Measurements from ENCODE around the gene RIC8A. TPM values are rescaled to one million over a fixed set of nuclear protein-coding genes. Genes with fewer than 3 reads are reported as not detected.

RIC8A gene
- total and polyA plus RNA-seq, 9 of the 15 experiments (the other 6 are each of a cell fraction or from before 2014, with no cell fraction given) = 10.7 to 108 (median 72.1) TPM

GRCh38 chr11:208181-208916, 841 bp downstream of the RIC8A start (continued):
- TF ChIP-seq RBM34 (IDR thresholded peaks at IDR 0.05; ENCODE audit: borderline replicate concordance, insufficient read depth, low read length) = no peak
- TF ChIP-seq POLR3A (IDR thresholded peaks at IDR 0.05; ENCODE audit: borderline replicate concordance, extremely low read depth, insufficient read depth, insufficient read length) = no peak
- no peak for TF ChIP-seq MCM5 (IDR thresholded peaks at IDR 0.05; ENCODE audit: low read depth)
- peak; percentile 78 for TF ChIP-seq ZBTB7A (IDR thresholded peaks at IDR 0.05; ENCODE audit: borderline replicate concordance, control insufficient read depth, low read depth, low read length)
- no peak for TF ChIP-seq NR2C2 (CRISPR knock-in tag; IDR thresholded peaks at IDR 0.05)
- TF ChIP-seq NR2C2 (tag; IDR thresholded peaks at IDR 0.05) = peak; percentile 74; the same call in 1 of the 2 replicates
- TF ChIP-seq STAT5B (CRISPR knock-in tag; IDR thresholded peaks at IDR 0.05) = no peak
- no peak for TF ChIP-seq MTA2 (IDR thresholded peaks at IDR 0.05; ENCODE audit: low read depth)
- peak; percentile 84; the same call in 1 of the 2 replicates for TF ChIP-seq POLR2AphosphoS2 (IDR thresholded peaks at IDR 0.05; ENCODE audit: low read length)
- no peak for TF ChIP-seq PCBP1 (IDR thresholded peaks at IDR 0.05; ENCODE audit: low read depth, low read length, poor library complexity, severe bottlenecking)
- no peak for TF ChIP-seq HOMEZ (CRISPR knock-in tag; IDR thresholded peaks at IDR 0.05)
- TF ChIP-seq PYGO2 (tag; IDR thresholded peaks at IDR 0.05) = no peak
- TF ChIP-seq SOX6 (IDR thresholded peaks at IDR 0.05) = peak; percentile 78
- no peak for TF ChIP-seq FOS (IDR thresholded peaks at IDR 0.05; ENCODE audit: extremely low read depth, insufficient read length)
- TF ChIP-seq ZBTB9 (CRISPR knock-in tag; IDR thresholded peaks at IDR 0.05) = 0 out of 2 replicates have a peak, but pooled peaks have one; percentile 14
- no peak for TF ChIP-seq NFYB (IDR thresholded peaks at IDR 0.05; ENCODE audit: extremely low read depth, insufficient read length)
- no peak for TF ChIP-seq BRF1 (IDR thresholded peaks at IDR 0.05; ENCODE audit: borderline replicate concordance, extremely low read depth, insufficient read length)
- no peak for TF ChIP-seq USF1 (CRISPR knock-in tag; IDR thresholded peaks at IDR 0.05)
- no peak for TF ChIP-seq ZNF24 (IDR thresholded peaks at IDR 0.05)
- no peak for TF ChIP-seq ZNF644 (tag; IDR thresholded peaks at IDR 0.05; ENCODE audit: low read depth)
- TF ChIP-seq CTCF (IDR thresholded peaks at IDR 0.05 in 2 of 3, conservative IDR thresholded peaks at IDR 0.05 in 1 of 3; ENCODE audit: insufficient read depth in 2 of 3, low read depth in 1 of 3, low read length in 3 of 3) = 0 out of 6 replicates have a peak, but pooled peaks of 1 of the 3 experiments have one; percentile 13
- no peak for TF ChIP-seq NUFIP1 (IDR thresholded peaks at IDR 0.05; ENCODE audit: partially characterized antibody)
- TF ChIP-seq CBX2 (IDR thresholded peaks at IDR 0.05; ENCODE audit: insufficient read depth, low read length, poor library complexity, severe bottlenecking) = no peak
